HG03457 (cell line): Measurements from ENCODE around the gene FAM161B.
A peak's percentile ranks its signal among the peaks of the same experiment; 100 is the strongest.
"Not testable (repeated sequence)": the region's sequence is repeated elsewhere in the genome, so short reads cannot be mapped to it uniquely, and the experiment has no call there.

ENCODE experiments used
- ATAC-seq: cut with Tn5 transposase; IDR thresholded peaks from one replicate; pipeline ENCODE4 v1.9.1; 2021; ENCODE audit warnings: moderate number of reproducible peaks; ENCODE audit not compliant: unreplicated experiment

Gene FAM161B, protein sequence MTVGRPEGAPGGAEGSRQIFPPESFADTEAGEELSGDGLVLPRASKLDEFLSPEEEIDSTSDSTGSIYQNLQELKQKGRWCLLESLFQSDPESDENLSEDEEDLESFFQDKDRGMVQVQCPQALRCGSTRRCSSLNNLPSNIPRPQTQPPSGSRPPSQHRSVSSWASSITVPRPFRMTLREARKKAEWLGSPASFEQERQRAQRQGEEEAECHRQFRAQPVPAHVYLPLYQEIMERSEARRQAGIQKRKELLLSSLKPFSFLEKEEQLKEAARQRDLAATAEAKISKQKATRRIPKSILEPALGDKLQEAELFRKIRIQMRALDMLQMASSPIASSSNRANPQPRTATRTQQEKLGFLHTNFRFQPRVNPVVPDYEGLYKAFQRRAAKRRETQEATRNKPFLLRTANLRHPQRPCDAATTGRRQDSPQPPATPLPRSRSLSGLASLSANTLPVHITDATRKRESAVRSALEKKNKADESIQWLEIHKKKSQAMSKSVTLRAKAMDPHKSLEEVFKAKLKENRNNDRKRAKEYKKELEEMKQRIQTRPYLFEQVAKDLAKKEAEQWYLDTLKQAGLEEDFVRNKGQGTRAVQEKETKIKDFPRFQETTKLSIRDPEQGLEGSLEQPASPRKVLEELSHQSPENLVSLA

DNA sequence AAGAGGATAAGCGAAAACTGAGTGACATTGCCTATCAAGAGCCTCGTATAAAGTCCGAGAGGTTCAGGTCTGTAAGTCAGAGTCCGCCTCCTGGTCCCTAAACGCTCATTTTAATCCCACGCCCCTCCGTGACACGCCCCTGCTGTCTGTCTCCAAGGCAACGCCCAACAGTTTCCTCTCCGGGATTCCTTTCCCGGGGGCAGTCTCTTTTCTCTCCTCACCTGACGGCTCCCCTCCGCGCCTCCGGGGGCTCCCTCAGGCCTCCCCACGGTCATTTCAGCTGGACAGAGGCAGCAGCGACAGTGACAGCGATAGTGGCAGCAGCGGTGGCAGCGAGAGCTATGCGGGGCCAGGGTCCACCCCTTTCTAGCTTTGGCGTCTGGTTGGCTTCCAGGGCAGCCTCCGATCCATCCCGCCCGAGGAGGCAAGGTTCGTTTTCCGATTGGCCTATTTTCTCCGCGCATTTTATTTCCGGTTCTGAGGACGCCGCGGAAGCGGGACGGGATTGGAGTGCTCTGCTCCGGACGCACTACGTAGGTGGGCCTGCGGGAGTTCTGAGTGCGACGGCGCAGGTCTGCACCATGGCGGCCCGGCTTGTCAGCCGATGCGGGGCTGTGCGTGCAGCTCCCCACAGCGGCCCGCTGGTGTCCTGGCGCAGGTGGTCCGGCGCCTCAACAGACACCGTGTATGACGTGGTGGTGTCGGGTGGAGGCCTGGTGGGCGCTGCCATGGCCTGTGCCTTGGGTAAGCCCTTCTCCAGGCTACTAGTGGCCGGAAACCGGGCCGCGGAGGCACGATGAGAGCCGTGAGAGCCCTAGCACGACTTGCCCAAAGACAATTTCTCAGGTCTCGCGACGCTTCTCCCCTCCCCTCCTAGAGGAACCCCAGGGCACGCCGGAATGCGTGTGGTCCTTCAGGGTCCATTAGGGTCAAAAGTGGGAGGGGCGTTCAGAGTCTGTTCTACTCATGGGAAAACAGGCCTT, at the start of gene FAM161B, which contains the start of gene COQ6:
Gene FAM161B, minus strand, starts transcription at position 343 of the 983 bp plus-strand sequence. Its CDS starts 68 bp downstream, at position 275.
Gene COQ6, plus strand, starts transcription at position 551 of the 983 bp plus-strand sequence. Its CDS starts 31 bp downstream, at position 582.
- ATAC-seq = peak; percentile 75

- no peak for ATAC-seq
Observed at GRCh38 chr14:73998726-73999125, 48.8 kb upstream of the FAM161B start.

DNA sequence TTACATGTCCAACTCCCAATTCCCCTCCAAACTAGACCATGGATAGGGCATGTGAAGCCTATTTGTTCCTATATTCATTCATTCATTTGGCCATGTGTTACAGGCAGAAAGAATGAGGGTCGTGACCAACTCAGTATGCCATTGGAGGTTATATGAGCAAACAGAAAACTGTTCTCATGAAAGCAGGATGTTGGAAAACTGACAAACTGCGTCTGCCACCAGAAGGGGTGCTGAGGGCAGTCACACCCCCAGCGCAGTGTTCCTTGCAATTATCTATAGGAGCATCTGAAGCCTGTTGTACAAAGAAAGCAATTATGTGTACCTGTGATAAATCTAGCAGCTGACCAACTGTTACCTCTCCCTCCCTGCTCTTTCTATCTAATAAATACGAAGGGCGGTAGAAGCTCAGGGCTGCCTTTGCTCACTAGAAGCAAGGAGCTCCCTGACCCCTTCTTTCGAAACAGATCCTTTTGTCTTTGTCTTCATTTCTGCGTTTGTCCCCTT, 48.1 kb upstream of the FAM161B start:
- no peak for ATAC-seq

DNA sequence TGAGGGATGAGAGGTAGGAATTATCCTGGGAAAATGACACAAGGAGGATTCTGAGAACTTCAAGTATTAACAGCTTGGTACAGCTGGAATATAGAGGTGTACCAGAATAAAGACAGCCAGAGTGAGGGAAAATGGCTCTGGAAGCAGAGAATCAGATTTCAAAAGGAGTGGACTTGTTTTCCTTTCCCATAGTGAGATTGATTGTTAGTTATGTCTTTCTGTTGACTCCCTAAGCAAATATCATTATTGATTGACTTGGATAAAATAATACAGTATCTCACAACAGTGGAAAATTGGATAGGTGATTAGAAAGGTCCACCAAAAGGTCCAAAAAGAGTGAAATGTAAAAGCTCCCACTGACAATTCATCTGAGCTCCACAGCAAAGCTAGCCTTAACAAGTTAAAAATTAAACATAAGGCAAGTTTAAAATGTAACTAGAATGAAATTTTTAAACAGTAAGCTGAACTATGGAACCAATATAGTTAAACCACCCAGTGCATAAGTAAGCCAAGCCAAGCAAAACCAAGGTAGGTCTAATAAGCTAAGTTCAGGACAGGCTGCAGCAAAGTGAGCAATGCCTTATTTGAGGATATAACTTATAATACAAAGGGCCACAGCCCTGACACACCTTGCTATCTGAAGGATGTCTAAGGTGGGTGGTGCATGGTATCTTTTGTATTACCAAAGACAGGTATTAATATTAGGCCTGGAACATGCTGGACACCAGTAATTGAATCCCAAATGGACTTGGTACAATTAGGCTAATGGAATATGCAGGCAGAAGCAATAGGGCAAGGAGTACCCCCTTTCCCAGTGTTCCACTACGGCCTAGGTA, 47.4 kb upstream of the FAM161B start:
- no peak for ATAC-seq

DNA sequence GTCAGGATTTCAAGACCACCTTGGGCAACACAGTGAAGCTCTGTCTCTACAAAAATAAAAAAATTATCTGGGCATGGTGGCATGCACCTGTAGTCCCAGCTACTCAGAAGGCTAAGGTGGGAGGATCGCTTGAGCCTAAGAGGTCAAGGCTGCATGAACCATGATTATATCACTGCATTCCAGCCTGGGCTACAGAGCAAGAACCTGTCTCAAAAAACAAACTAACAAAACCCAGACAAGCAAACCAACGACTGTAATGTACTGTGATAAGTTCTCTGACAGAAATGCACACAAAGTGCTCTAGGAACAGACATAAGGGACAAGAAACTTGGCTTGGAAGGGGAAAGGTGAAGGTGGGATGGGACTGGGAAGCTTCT, 46.8 kb upstream of the FAM161B start:
- no peak for ATAC-seq

- ATAC-seq = no peak
Observed at GRCh38 chr14:73995977-73996378, 46.1 kb upstream of the FAM161B start.

DNA sequence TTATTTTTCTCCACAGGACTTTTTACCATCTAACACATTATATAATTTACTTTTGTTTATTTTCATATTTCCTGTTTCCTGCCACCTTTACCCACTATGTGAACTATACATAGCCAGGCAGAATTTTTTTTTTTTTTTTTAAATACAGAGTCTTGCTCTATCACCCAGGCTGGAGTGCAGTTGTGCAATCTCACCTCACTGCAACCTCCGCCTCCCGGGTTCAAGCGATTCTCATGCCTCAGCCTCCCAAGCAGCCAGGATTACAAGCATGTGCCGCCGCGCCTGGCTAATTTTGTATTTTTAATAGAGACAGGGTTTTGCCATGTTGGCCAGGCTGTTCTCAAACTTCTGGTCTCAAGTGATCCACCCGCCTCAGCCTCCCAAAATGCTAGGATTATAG, 45.0 kb upstream of the FAM161B start:
- ATAC-seq = not testable (repeated sequence)

- ATAC-seq = no peak
Observed at GRCh38 chr14:73991092-73991491, 41.2 kb upstream of the FAM161B start.

DNA sequence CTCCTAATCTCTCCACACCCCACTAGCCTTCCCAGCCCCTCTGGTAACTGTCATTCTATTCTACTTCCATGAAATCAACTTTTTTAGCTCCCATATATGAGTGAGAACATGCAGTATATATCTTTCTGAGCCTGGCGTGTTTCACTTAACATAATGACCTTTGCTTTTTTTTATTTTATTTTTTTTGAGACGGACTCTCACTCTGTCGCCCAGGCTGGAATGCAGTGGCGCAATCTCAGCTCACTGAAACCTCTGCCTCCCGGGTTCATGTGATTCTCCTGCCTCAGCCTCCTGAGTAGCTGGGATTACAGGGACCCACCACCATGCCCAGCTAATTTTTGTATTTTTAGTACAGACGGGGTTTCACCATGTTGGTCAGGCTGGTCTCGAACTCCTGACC, 38.8 kb upstream of the FAM161B start:
- ATAC-seq = not testable (repeated sequence)

- ATAC-seq = no peak
Observed at GRCh38 chr14:73988065-73988464, 38.2 kb upstream of the FAM161B start.

DNA sequence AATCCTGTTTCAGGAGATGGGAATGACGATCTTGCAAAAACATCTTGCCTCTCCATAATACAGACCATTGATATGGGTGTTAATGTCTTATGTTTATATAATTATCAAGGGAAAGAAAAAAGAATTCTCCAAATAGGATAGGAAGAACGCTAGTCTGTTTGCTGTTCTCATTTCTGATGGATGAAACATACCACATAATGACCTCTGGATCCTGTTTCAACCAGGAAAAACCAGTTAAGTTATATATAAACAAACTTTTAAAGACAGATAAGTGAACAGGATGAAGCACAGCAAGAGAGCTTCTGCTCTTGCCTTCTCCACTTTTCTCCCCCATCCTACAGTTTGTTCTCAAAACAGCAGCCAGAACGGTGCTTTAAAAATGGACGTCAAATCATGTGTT, 28.0 kb upstream of the FAM161B start:
- ATAC-seq = no peak

DNA sequence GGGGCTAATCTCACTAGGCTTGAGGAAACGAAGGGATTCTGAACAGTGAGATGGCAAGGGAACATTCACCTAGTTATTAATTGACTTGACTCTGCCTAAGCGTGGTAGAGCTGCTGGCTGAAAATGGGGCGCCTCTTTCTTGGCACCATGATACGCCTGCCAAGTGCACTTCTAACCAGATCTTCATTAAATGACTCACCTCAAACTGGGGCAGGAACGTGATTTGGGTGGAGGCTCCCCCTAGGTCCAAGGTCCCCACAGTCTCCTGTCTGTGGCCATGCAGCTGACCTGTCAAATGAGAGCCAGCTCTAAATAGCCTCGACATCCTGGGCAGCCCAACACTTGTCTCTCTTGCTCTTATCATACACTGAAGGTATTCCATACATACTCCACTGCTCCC, 26.2 kb upstream of the FAM161B start:
- ATAC-seq = no peak

DNA sequence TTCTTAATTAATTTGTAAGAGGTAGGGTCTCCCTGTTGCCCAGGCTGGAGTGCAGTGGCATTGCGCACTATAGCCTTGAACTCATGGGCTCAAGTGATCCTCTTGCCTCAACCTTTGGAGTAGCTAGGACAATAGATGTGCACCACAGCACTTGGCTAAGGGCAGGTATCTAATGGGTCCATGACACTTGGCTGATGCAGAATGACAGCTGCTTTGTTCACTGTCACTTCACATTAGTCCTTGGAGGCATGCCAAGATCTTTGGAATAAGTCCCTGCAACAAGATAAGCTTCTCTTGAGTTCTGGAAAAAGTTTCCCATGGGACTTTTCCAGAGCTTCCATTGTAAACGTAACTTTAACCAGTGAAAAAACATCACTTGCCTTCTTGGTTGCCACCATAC, 23.6 kb upstream of the FAM161B start:
- no peak for ATAC-seq

DNA sequence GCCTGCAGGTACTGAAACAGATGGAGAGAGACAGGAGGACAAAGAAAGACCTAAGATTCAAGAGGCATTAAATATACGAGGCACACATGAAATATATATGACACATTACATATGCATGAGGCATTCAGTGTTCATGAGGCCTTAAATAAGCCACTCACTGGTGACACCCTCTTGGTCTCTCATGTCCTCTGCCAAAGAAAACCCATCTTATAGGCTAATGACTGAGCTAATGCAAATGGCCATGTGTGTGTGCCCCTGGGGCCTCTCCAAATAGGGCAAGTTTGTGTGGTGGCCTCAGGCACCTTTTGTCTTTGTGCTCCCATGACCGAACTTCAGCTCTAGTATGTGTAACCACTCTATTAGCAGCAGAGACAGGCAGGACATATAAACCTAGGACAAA, 19.0 kb upstream of the FAM161B start:
- ATAC-seq = no peak

GRCh38 chr14:73965216-73965615, 15.3 kb upstream of the FAM161B start:
- ATAC-seq = no peak

DNA sequence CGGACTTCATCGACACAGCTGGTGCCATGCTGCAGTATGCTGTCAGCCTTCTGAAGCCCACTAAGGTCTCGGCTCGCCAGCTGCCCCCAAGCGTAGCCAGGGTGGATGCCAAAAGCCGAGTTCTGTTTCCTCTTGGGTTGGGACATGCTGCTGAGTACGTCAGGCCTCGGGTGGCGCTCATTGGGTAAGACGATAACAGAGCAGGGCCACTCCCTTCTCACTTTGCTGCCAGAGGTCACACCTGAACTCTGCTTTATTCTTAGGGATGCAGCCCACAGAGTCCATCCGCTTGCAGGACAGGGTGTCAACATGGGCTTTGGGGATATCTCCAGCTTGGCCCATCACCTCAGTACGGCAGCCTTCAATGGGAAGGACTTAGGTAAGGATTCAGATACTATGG, 11.3 kb upstream of the FAM161B start:
- no peak for ATAC-seq

- no peak for ATAC-seq
Observed at GRCh38 chr14:73958591-73958990, 8.7 kb upstream of the FAM161B start.

GRCh38 chr14:73955674-73956073, 5.8 kb upstream of the FAM161B start:
- no peak for ATAC-seq

GRCh38 chr14:73953731-73954130, 3.8 kb upstream of the FAM161B start:
- no peak for ATAC-seq

DNA sequence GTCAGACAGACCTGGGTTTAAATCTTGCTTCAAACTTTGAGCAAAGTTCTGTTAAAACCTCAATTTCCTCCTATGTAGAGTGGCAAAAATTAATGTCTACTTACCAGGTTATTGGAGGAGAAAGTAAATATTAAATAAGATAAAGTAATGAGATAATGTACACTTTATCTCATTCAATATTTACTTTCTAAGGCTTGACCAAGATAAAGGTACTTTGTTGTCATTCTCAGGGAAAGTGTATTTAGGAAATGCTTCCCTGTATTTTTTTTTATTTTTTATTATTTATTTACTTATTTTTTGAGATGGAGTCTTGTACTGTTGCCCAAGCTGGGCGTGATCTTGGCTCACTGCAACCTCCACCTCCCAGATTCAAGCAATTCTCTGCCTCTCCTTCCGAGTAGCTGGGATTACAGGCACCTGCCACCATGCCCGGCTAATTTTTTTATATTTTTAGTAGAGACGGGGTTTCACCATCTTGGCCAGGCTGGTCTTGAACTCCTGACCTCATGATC, 4.7 kb downstream of the FAM161B start:
- ATAC-seq = no peak
